Liver (tissue), 3 donors: ENCODE data around the gene SH2D5.

Experiments used
- EGR1 ChIP-seq, 2 donors: IDR thresholded peaks; 2 replicates each; pipeline ENCODE4 v1.6.1; 2016 to 2018; ENCODE audit warnings: antibody characterized with exemption in 2 of 2, low read depth in 2 of 2
- FOXA1 ChIP-seq: IDR thresholded peaks from 2 replicates; pipeline ENCODE4 v1.6.1; 2016; ENCODE audit warnings: antibody characterized with exemption
- GABPA ChIP-seq, 2 donors: IDR thresholded peaks in 1 of 2; conservative IDR thresholded peaks in 1 of 2; 2 replicates each; pipeline ENCODE4 v1.6.1; 2016; ENCODE audit warnings: antibody characterized with exemption in 2 of 2, mild to moderate bottlenecking in 1 of 2, moderate library complexity in 1 of 2
- JUND ChIP-seq, 2 donors: IDR thresholded peaks; 2 replicates each; pipeline ENCODE4 v1.6.1; 2016; ENCODE audit warnings: antibody characterized with exemption in 2 of 2
- RAD21 ChIP-seq, 2 donors: IDR thresholded peaks; 2 replicates each; pipeline ENCODE4 v1.6.1; 2016; ENCODE audit warnings: antibody characterized with exemption in 2 of 2, mild to moderate bottlenecking in 2 of 2
- RXRA ChIP-seq, 2 donors: IDR thresholded peaks; 2 replicates each; pipeline ENCODE4 v1.6.1; 2017 to 2018; ENCODE audit warnings: antibody characterized with exemption in 2 of 2, mild to moderate bottlenecking in 1 of 2
- SP1 ChIP-seq: IDR thresholded peaks from 2 replicates; pipeline ENCODE4 v1.6.1; 2018; ENCODE audit warnings: antibody characterized with exemption, mild to moderate bottlenecking
- TAF1 ChIP-seq: conservative IDR thresholded peaks from 2 replicates; pipeline ENCODE4 v1.6.1; 2016; ENCODE audit warnings: antibody characterized with exemption, mild to moderate bottlenecking
- TF ChIP-seq, protein P1 (sequence below): fragments of 150-350 bp; IDR thresholded peaks from 2 replicates; pipeline ENCODE4 v1.5.1; 2017; ENCODE audit warnings: improper control_type of control experiment, low read depth, low read length; ENCODE audit not compliant: missing input control
- TF ChIP-seq, protein P2 (sequence below): IDR thresholded peaks from 2 replicates; pipeline ENCODE4 v1.6.1; 2016; ENCODE audit warnings: antibody characterized with exemption
- TF ChIP-seq, protein P3 (sequence below): IDR thresholded peaks from 2 replicates; pipeline ENCODE4 v1.6.1; 2016; ENCODE audit warnings: antibody characterized with exemption
- TF ChIP-seq, protein P4 (sequence below): IDR thresholded peaks from 2 replicates; pipeline ENCODE4 v1.6.1; 2016; ENCODE audit warnings: antibody characterized with exemption, mild to moderate bottlenecking
- donor health status: healthy.
- donor health status: healthy.

DNA sequence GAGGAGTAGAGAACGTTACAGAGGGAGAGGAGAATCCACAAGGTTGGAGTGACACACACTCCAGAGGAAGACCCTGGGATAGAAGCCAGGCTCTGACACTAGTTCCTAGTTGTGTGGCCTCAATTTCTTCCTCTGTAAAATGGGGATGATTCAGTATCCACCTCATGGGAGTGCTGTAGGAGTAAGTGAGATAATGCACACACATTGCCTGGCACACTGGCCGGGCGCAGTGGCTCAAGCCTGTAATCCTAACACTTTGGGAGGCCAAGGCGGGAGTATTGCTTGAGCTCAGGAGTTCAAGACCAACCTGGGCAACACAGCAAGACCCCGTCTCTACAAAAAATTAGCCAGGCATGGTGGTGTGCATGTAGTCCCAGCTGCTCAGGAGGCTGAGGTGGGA lies 23.6 kb downstream of the SH2D5 start:
- TF ChIP-seq, protein P1, sequence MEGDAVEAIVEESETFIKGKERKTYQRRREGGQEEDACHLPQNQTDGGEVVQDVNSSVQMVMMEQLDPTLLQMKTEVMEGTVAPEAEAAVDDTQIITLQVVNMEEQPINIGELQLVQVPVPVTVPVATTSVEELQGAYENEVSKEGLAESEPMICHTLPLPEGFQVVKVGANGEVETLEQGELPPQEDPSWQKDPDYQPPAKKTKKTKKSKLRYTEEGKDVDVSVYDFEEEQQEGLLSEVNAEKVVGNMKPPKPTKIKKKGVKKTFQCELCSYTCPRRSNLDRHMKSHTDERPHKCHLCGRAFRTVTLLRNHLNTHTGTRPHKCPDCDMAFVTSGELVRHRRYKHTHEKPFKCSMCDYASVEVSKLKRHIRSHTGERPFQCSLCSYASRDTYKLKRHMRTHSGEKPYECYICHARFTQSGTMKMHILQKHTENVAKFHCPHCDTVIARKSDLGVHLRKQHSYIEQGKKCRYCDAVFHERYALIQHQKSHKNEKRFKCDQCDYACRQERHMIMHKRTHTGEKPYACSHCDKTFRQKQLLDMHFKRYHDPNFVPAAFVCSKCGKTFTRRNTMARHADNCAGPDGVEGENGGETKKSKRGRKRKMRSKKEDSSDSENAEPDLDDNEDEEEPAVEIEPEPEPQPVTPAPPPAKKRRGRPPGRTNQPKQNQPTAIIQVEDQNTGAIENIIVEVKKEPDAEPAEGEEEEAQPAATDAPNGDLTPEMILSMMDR: no peak
- TF ChIP-seq RAD21 (IDR thresholded peaks at IDR 0.05): no peak
- no peak for TF ChIP-seq SP1
- TF ChIP-seq, protein P2, sequence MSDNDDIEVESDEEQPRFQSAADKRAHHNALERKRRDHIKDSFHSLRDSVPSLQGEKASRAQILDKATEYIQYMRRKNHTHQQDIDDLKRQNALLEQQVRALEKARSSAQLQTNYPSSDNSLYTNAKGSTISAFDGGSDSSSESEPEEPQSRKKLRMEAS: no peak
- no peak for TF ChIP-seq RXRA (IDR thresholded peaks at IDR 0.05)
- no peak for TF ChIP-seq EGR1 (IDR thresholded peaks at IDR 0.05; ENCODE audit: low read depth in 2 of 2)
- TF ChIP-seq FOXA1: no peak
- no peak for TF ChIP-seq TAF1
- TF ChIP-seq GABPA (IDR thresholded peaks at IDR 0.05 in 1 of 2, conservative IDR thresholded peaks at IDR 0.05 in 1 of 2): no peak
- no peak for TF ChIP-seq JUND (IDR thresholded peaks at IDR 0.05)
- TF ChIP-seq, protein P3, sequence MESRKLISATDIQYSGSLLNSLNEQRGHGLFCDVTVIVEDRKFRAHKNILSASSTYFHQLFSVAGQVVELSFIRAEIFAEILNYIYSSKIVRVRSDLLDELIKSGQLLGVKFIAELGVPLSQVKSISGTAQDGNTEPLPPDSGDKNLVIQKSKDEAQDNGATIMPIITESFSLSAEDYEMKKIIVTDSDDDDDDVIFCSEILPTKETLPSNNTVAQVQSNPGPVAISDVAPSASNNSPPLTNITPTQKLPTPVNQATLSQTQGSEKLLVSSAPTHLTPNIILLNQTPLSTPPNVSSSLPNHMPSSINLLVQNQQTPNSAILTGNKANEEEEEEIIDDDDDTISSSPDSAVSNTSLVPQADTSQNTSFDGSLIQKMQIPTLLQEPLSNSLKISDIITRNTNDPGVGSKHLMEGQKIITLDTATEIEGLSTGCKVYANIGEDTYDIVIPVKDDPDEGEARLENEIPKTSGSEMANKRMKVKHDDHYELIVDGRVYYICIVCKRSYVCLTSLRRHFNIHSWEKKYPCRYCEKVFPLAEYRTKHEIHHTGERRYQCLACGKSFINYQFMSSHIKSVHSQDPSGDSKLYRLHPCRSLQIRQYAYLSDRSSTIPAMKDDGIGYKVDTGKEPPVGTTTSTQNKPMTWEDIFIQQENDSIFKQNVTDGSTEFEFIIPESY: no peak
- TF ChIP-seq, protein P4, sequence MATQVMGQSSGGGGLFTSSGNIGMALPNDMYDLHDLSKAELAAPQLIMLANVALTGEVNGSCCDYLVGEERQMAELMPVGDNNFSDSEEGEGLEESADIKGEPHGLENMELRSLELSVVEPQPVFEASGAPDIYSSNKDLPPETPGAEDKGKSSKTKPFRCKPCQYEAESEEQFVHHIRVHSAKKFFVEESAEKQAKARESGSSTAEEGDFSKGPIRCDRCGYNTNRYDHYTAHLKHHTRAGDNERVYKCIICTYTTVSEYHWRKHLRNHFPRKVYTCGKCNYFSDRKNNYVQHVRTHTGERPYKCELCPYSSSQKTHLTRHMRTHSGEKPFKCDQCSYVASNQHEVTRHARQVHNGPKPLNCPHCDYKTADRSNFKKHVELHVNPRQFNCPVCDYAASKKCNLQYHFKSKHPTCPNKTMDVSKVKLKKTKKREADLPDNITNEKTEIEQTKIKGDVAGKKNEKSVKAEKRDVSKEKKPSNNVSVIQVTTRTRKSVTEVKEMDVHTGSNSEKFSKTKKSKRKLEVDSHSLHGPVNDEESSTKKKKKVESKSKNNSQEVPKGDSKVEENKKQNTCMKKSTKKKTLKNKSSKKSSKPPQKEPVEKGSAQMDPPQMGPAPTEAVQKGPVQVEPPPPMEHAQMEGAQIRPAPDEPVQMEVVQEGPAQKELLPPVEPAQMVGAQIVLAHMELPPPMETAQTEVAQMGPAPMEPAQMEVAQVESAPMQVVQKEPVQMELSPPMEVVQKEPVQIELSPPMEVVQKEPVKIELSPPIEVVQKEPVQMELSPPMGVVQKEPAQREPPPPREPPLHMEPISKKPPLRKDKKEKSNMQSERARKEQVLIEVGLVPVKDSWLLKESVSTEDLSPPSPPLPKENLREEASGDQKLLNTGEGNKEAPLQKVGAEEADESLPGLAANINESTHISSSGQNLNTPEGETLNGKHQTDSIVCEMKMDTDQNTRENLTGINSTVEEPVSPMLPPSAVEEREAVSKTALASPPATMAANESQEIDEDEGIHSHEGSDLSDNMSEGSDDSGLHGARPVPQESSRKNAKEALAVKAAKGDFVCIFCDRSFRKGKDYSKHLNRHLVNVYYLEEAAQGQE: no peak
